ENCODE data around the gene CEP63. TPM values are rescaled to one million over a fixed set of nuclear protein-coding genes. Genes with fewer than 3 reads are reported as not detected.

Gene CEP63
- total and polyA plus RNA-seq, 2 donors = 24.8 to 30.2 TPM

DNA sequence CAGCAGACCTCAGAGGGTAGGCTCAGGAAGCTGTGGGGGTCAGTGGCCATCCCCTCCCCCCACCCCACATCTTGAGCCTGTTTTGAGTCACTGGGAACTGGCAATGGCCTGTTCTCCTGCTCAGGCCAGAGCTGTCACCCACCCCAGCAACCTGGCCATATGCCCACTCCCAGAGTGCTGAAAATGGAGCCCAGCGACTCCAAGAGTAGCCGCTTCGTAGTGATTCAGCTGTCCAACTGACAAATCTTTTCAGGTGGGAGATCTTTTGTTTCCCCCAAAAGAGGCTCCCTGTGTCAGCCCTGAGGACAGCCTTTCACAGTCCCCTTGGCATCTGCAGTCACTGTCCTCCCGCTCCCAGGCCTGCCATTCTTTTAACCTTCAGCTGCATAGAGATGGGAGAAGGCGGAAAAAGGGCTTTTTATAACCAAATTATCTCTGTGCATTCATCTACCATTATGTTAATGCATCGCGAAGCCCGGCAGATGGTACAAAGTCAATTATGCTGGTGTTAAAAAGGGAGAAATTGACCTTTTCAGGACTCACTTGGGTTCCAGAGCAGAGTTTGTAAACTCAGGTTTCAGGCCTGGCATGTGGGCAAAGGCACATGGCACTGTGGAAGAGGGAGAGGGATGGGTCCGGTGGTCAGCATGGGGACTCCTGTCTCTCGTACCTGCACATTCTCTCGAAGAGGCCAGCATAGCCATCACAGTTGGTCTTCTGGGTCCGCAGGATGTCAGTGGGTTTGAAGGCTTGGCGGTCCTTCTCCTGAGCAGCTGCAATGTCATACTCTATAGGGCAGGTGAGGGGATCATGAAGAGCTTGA is 132.8 kb downstream of the CEP63 start:
- no peak for DNase-seq (ENCODE audit: extremely low spot score)
- no peaks in the 10 kb centered on the region for H3K4me1 ChIP-seq (ENCODE audit: insufficient read depth)
- WGBS = 96% methylated on average over 13 of the region's 13 CpGs
- H3K36me3 ChIP-seq (ENCODE audit: insufficient read depth) = no peaks in the 10 kb centered on the region
- no peak overlapping the region for H3K4me3 ChIP-seq (ENCODE audit: low read depth, low read length)
- H3K27ac ChIP-seq (ENCODE audit: low read depth) = no peak overlapping the region

DNA sequence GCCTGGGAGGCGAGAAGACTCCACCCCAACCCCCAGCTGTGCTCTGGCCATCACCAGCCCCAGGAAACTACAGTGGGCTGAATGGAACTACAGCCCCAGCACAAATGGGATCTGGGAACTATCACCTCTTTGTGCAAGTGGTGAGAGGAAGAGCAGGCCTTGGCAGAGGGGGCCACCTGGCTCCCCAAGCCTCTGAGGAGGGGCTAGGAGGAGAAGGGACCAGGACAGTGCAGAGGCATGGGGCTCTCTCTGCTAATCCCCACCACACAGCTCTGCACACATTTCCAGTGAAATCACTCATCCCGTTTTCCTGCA is 133.4 kb downstream of the CEP63 start:
- WGBS = 97% methylated on average over 2 of the region's 2 CpGs
- no peak overlapping the region for H3K4me3 ChIP-seq (ENCODE audit: low read depth, low read length)
- no peak for DNase-seq (ENCODE audit: extremely low spot score)
- H3K36me3 ChIP-seq (ENCODE audit: insufficient read depth) = no peaks in the 10 kb centered on the region
- H3K4me1 ChIP-seq (ENCODE audit: insufficient read depth) = no peaks in the 10 kb centered on the region
- no peak overlapping the region for H3K27ac ChIP-seq (ENCODE audit: low read depth)

DNA sequence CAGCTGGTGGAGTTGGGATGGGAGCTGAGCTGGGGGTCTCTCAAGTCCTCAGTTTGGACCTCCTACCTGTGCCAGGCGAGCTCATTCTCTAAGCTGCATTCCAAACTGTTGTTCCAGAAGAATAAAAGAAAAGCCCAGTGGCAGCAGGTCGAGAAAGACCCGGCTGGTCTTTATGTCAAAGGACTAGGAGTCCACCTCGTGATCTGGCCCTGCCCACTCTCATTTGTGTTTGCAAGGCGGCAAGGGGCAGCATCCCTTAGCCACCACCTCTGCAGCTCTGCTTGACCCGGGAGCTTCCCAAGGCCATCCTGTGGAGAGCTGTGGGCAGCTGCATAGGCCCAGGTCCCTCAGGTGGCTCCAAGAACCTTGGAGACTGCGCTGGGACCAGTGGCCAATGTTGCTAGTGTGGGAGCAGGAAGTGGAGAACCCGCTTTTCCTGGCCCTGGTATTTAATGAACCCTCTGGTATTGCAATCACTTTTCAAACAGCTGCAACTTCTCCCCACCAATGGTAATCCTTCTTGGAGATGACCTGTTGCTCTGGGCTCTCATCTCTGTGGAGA is 134.1 kb downstream of the CEP63 start:
- WGBS = 92% methylated on average over 8 of the region's 8 CpGs
- H3K27ac ChIP-seq (ENCODE audit: low read depth) = no peak overlapping the region
- DNase-seq (ENCODE audit: extremely low spot score) = no peak
- H3K36me3 ChIP-seq (ENCODE audit: insufficient read depth) = no peaks in the 10 kb centered on the region
- H3K4me1 ChIP-seq (ENCODE audit: insufficient read depth) = no peaks in the 10 kb centered on the region
- no peak overlapping the region for H3K4me3 ChIP-seq (ENCODE audit: low read depth, low read length)

DNA sequence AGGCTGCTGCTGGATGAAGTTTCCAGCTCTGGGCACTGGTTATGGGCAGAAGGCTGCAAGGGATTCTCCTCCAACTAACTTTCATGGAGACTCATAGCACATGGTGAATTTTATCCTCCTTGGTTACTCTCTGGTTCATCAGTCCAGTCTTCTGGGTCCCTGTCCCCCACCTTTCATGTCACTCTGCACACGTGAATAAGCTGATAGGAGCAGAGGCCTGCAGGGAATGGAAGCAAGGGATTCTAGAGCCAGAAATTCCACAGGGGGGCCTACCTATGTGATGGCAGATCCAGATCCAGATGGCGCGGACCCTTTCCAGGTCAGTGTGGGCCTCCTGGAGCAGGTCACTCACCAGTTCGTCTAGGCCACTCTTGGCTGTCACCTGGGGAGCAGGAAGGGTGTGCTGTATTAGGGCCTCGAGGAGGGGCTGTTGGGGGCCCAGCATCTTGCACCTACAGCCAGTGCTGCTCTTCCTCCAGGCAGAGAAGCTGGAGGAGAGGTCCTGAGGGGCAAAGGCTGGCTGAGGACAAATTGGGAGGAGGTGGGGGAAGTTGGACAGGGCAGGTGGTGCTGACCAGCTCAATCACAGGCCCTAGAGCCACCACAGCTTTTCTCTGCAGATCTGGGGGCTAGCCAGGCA is 134.7 kb downstream of the CEP63 start:
- WGBS = 87% methylated on average over 5 of the region's 5 CpGs
- DNase-seq (ENCODE audit: extremely low spot score) = no peak
- H3K27ac ChIP-seq (ENCODE audit: low read depth) = no peak overlapping the region
- H3K36me3 ChIP-seq (ENCODE audit: insufficient read depth) = no peaks in the 10 kb centered on the region
- H3K4me1 ChIP-seq (ENCODE audit: insufficient read depth) = no peaks in the 10 kb centered on the region
- no peak overlapping the region for H3K4me3 ChIP-seq (ENCODE audit: low read depth, low read length)

DNA sequence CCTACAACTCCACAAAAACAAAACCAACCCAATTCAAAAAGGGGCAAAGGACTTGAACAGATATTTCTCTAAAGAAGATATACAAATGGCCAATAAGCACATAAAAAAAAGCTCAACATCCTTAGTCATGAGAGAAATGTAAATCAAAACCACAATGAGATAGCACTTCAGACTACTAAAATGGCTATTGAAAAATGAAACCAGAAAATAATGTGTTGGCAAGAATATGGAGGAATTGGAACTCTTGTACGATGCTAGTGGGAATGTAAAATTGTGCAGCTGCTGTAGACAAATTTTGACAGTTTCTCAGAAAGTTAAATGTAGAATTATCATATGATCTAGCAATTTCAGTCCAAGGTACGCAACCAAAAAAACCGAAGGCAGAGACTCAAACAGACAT is 136.0 kb downstream of the CEP63 start:
- Histone ChIP-seq H3K4me3 (ENCODE audit: low read depth, low read length) (no peak overlapping the region), H3K4me1 (ENCODE audit: insufficient read depth) (no peaks in the 10 kb centered on the region), H3K36me3 (ENCODE audit: insufficient read depth) (no peaks in the 10 kb centered on the region), H3K27ac (ENCODE audit: low read depth) (no peak overlapping the region)
- no peak for DNase-seq (ENCODE audit: extremely low spot score)
- 60% methylated on average over 3 of the region's 3 CpGs for WGBS

DNA sequence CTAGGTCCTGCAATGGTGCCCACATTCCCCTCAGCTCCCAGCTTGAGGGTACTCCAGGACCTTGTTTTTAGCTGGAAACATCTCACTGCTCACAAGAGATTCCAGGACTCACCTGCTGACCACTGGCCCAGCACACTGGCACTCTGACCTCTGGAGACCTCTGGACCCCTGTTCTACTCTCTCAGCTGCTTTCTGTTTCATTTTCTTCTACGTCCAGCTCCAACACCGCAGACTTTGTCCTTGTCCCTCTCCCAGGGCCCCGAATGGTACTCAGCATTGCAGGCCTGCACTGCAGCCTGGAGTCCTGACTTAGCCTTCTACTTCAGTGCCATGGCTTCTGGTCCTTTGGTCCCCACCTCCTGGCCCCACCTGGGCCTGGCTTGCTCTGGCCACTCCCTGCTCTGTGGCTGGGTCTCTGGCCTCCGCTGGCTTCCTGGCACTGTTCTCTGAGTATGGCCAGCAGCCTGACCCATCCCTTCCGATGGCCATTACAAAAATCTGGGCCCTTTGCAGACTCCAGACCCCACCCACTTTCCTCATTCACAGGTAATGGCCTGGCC is 137.0 kb downstream of the CEP63 start:
- Histone ChIP-seq H3K4me3 (ENCODE audit: low read depth, low read length) (no peak overlapping the region), H3K4me1 (ENCODE audit: insufficient read depth) (no peaks in the 10 kb centered on the region), H3K27ac (ENCODE audit: low read depth) (no peak overlapping the region), H3K36me3 (ENCODE audit: insufficient read depth) (no peaks in the 10 kb centered on the region)
- WGBS = 84% methylated on average over 5 of the region's 5 CpGs
- DNase-seq (ENCODE audit: extremely low spot score) = no peak

DNA sequence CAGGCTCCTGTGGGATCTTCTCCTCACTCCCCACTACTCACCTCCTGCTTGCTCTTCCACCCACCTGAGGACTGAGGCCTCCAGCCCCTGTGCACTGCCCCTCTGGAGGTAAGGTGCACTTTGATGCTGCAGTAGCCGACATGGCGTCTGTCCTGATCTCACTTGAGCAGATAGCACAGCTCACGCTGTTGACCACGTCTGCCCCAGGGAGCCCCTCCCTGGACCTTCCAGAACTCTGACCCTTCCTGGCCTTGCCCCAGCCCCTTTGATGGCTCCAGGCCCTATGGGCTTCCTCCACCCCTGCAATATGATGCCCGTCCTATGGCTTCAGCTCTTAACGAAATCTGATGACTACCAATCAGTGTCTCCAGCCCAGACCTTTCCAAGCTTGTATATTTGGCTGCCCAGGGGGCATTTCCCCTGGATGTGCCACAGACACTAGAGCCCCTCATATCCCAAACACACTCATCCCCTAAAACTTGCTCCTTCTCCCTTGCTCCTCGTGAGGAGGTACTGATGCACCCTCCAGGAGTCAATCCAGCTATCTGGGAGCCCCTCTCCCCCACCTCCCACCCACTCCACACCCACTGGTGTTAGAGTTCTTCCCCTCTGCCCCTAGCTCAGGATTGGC is 137.9 kb downstream of the CEP63 start:
- WGBS = 91% methylated on average over 7 of the region's 7 CpGs
- no peak for DNase-seq (ENCODE audit: extremely low spot score)
- no peaks in the 10 kb centered on the region for H3K36me3 ChIP-seq (ENCODE audit: insufficient read depth)

More for the DNA sequence above, 137.9 kb downstream of the CEP63 start:
- H3K27ac ChIP-seq (ENCODE audit: low read depth) = no peak overlapping the region
- no peaks in the 10 kb centered on the region for H3K4me1 ChIP-seq (ENCODE audit: insufficient read depth)
- H3K4me3 ChIP-seq (ENCODE audit: low read depth, low read length) = no peak overlapping the region

Other genes with a start within 250 kb of the CEP63 start
- 197 TPM for gene RYK, start 235.2 kb upstream of the CEP63 start, total RNA-seq
- 56.4 TPM for gene RYK, start 235.2 kb upstream of the CEP63 start, polyA plus RNA-seq
- gene AMOTL2, start 111.6 kb upstream of the CEP63 start, total RNA-seq = 37.0 TPM
- 49.6 TPM for gene AMOTL2, start 111.6 kb upstream of the CEP63 start, polyA plus RNA-seq
- 57.1 TPM for gene ANAPC13, start 72 bp upstream of the CEP63 start, total RNA-seq
- 68.0 TPM for gene ANAPC13, start 72 bp upstream of the CEP63 start, polyA plus RNA-seq
- 4.9 TPM for gene KY, start 165.0 kb downstream of the CEP63 start, total RNA-seq
- 1.5 TPM for gene KY, start 165.0 kb downstream of the CEP63 start, polyA plus RNA-seq